ENCODE measurements around the gene MMAB.
"Not testable (repeated sequence)": the region's sequence is repeated elsewhere in the genome, so short reads cannot be mapped to it uniquely, and the experiment has no call there.

MMAB gene

GRCh38 chr12:109573029-109573913, at the start of gene MMAB, which contains the start of gene MVK:
MMAB (minus strand) TSS chr12:109573504; CDS start chr12:109573480, 24 bp downstream.
MVK (plus strand) TSS chr12:109573794; CDS start chr12:109574823, 1,029 bp downstream.
- DNase-seq: peak; percentile 97

DNA sequence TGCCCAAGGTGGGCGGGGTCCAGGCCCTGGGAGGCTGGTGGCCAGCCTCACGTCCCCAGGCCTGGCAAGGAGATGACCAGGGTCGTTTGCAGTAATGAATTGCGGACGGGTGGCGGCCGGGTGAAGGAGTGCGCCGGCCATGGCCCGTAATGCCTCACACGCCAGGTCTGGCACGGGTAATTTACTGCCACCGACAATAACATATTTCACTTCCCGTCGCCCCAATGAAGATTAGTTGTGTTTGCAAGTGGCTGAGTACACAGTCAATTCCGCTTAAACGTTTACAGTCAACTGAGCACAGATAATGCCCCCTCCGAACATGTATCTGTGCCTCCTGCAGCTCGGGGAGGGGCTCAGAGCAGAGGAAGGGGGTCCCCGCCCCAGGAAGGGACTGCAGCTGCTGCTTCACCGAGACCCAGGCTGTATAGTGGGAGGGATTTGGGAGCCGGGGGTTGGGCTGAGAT, 48.6 kb upstream of the MMAB start:
- no peak for DNase-seq

DNA sequence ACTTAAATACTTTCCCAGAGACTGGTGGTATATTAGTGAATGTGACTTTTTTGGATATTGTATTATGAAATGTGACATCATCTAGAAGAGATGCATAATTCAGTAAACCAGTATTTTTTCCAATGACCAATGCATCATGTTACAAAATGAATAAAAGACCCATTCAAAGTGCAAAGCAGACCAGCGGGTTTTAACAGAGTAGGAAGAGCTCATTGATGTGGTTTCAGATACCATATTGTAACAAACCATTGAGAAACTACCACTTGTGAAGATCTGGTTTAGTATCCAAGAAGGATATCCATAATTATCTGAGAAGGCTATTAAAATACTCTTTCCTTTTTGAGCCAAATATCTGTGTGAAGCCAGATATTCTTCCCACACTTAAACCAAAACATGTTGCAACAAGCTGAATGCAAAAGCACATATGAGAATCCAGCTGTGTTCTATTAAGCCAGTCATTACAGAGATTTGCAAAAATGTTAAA, 47.9 kb upstream of the MMAB start:
- no peak for DNase-seq

DNA sequence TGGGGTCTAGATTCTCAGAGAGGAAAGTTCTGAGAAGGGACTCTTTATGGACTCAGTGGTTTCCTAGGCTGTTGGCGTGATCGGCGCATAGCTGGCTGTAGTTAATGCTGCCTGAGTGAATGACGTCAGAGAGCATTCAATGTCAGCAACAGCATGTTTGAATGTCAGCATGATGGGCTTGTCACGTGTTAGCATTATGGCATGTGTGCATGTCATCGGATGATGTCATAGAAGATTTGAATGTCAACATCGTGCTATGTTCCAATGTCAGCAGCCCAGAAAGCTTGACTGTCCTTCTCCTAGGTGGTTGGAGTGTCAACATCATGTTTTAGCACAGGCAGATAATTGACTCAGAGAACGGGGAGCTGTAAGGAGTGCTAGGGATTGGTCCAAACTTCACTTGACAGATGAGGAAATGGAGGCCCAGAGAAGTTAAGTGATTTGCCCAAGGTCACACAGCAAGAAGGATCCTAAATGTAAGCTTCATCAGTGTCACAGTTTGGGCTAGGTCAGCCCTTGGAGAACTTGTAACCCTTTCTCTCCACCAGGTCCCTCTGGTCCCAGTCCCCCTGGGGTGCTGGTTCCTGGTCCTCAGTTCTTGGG, 45.8 kb upstream of the MMAB start:
- no peak for DNase-seq

DNA sequence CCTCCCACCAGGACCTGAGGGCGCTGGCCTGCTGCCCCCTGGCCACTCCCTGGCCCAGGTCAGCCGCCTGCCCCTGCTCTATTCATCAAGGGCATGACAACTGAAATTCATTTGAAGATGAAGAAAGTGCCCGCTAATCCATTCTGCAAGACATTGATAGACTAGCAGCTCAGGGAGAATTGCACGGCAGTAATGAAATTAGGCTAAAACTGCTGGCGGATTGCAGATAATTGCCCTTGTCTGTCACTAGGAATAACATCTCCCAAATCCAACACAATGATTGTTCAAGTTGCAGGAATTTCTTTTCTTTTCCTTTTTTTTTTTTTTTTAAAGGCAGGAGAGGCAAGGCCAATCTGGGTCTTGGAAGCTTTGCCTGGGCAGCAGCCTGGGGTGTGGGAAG, 44.8 kb upstream of the MMAB start:
- no peak for DNase-seq

- no peak for DNase-seq
Measured at GRCh38 chr12:109617491-109617890, 44.2 kb upstream of the MMAB start.

- no peak for DNase-seq
Measured at GRCh38 chr12:109615556-109616229, 42.4 kb upstream of the MMAB start.

DNA sequence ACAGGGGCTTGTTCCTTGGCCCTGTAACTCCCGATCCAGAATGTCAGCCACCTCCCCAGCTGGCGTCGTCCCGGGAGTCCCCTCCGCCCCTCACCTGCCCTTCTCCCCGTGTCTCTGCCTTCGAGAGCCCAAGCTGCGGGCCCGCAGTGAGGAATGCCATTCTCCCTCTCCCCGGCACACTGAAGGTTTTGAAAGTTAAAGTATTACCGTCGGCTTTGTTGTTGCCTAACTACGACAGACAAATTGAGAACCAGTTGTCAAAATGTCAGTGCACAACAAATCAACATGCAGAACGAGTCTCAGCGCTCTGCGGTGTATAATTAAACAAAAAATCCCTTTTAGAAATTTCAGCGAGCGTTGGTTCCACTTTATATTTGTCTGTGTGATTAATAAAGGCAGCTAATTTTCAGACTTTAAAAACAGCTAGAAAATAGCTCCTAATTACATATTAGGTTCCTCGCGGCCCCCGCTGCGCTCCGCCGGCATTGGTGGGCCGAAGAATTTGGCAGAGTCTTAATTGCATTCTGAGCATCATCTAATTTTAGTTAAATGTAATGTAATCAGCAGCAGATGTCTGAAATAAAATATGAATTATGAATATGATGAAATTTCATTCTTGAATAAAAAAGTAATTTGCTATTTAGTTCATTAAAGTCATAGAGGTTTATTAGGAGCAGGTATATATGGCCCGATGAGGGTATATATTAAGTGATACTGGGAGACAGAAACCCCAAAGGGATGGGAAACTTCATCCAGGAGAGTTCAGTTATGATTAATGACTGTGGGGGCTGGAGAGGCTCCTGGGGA, 40.5 kb upstream of the MMAB start:
- DNase-seq: no peak

DNA sequence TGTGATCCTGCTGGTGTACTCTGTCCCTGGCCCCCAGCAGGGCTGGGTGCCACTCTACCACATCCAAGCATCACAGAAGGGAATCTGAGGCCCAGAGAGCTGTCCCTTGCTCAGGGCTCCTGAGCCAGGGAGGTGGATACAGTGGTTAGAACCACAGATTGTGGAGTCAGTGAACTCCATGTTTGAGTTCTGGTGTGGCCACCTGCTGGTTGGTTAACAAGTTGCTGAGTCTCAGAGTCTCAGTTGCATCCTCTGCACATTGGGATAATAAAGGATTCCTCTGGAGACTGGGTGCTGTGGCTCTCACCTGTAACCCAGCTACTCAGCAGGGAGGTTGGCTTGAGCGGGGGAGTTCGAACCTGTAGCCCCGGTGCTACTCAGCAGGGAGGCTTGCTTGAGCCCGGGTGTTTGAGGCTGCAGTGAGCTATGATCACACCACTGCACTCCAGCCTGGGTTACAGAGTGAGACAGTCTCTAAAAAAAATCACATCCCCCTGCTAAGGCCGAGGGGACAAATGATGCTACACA, 39.7 kb upstream of the MMAB start:
- DNase-seq: no peak

- no peak for DNase-seq
Measured at GRCh38 chr12:109612003-109612402, 38.7 kb upstream of the MMAB start.

GRCh38 chr12:109611223-109611622, 37.9 kb upstream of the MMAB start:
- DNase-seq: no peak

DNA sequence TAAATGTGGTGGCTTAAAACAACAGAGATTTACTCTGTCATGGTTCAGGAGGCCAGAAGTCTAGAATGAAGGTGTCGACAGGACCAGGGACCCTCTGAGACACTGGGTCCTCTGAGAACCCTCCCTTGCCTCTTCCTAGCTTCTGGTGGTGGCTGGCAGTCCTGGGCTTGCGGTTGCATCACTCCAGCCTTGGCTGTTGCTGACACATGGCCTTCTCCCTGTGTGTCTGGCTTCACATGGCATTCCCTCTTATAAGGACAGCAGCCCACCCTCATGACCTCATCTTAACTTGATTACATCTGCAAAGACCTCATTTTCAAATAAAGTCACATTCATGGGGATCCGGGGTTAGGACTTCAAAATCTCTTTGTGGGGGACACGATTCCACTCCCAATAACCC, 37.2 kb upstream of the MMAB start:
- DNase-seq: no peak

GRCh38 chr12:109609342-109609741, 36.0 kb upstream of the MMAB start:
- DNase-seq: no peak

DNA sequence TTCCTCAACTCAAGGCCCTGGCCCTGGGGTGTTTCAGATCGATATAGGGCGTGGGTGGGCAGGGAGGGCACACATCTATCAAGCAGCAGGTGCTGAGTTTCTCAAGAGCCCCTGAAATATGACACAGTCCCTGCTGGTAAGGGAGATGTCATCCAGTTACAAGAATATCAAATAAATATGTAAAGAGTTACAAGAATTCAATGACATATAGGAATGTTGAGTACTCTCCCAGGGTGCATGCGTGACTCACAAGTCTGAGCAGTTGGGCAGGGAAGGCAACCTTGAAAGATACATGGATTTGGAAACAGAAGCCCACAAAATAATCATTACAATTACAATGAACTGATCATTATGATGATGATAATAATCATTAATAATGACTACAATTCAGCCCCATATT, 35.5 kb upstream of the MMAB start:
- DNase-seq: no peak

DNA sequence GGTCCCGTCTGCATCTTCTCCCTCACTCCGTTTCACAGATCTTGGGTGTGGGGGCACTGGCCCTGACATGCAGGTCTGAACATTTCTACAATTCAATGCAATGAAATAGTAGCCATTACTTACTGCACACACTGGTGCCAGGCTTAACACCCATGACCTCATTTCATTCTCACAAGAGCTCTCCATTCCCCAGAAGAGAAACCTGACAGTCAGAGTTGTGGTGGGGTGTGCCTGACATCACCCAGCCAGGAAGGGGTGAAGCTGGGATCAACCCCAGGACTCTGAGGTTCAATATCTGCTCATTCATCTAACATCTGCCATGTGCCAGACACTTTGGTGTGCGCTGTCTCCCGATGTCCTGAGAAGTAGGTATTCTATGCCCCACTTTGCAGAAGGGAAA, 35.0 kb upstream of the MMAB start:
- no peak for DNase-seq

- DNase-seq: no peak
Measured at GRCh38 chr12:109607618-109608017, 34.3 kb upstream of the MMAB start.

GRCh38 chr12:109606320-109607028, 33.2 kb upstream of the MMAB start:
- DNase-seq: no peak

- DNase-seq: no peak
Measured at GRCh38 chr12:109605599-109606228, 32.4 kb upstream of the MMAB start.

DNA sequence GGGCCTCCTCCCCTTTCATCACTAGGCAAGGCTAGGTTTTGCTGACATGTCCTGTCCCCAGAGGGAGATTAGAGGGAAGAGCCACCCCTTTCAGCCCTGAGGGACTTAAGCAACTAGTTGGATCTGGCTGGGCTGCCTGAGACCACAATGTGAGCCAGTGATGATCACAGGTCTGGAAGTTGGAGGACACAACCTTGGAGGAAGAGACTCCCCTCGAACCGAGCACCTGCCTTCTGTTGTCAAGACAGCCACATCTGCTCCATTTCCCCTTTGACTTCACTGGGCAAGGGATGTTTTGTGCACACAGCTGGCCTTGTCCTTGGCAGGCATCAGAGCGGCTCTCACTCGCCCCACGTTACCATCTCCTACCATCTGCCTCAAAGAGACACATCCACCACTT, 31.7 kb upstream of the MMAB start:
- no peak for DNase-seq

GRCh38 chr12:109604132-109604585, 30.9 kb upstream of the MMAB start:
- no peak for DNase-seq

DNA sequence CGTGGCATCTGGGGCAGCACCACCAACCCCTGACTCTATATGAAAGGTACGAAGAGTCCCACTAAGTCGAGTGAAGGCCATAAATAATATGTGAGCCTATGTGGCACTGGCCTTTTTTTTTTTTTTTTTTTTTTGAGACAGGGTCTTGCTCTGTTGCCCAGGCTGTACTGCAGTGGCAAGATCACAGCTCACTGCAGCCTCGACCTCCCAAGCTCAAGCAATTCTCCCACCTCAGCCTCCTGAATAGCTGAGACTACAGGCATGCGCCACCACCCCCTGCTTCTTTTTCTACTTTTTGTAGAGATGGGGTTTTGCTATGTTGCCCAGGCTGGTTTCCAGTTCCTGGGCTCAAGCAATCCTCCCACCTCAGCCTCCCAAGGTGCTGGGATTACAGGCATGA, 28.8 kb upstream of the MMAB start:
- not testable (repeated sequence) for DNase-seq

All from NCI-H1436 treated with DMSO at 0.1 percent for 48 hours (cell line).